ENCODE measurements around the gene DAPK2.

- TF ChIP-seq CTCF (IDR thresholded peaks at IDR 0.05 in 4 of 5, conservative IDR thresholded peaks at IDR 0.05 in 1 of 5) (no peak), POLR2A (IDR thresholded peaks at IDR 0.05) (no peak)
Measured at GRCh38 chr15:64004056-64004455, 42.2 kb downstream of the DAPK2 start.
